CD4-positive, alpha-beta T cell treated with Interleukin-10 for 1 hour (primary cell): ENCODE measurements around the gene GATAD2B.
"Not testable (repeated sequence)": the region's sequence is repeated elsewhere in the genome, so short reads cannot be mapped to it uniquely, and the experiment has no call there.

ENCODE experiments used
- DNase-seq: peaks from one replicate; pipeline ENCODE4 v3.0.0-alpha.2; 2020

The GATAD2B gene

DNA sequence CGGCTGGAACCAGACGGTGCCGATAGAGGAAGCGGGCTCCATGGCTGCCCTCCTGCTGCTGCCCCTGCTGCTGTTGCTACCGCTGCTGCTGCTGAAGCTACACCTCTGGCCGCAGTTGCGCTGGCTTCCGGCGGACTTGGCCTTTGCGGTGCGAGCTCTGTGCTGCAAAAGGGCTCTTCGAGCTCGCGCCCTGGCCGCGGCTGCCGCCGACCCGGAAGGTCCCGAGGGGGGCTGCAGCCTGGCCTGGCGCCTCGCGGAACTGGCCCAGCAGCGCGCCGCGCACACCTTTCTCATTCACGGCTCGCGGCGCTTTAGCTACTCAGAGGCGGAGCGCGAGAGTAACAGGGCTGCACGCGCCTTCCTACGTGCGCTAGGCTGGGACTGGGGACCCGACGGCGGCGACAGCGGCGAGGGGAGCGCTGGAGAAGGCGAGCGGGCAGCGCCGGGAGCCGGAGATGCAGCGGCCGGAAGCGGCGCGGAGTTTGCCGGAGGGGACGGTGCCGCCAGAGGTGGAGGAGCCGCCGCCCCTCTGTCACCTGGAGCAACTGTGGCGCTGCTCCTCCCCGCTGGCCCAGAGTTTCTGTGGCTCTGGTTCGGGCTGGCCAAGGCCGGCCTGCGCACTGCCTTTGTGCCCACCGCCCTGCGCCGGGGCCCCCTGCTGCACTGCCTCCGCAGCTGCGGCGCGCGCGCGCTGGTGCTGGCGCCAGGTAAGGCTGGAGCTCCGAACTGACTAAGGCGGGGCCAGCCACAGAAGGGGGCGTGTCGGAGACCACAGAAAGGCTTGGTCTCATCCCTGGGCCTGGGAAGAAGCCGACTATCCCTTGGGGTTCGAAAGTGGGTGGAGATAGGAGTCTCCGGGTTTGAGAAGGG, 147.1 kb downstream of the GATAD2B start:
- peak; percentile 68 for DNase-seq

DNA sequence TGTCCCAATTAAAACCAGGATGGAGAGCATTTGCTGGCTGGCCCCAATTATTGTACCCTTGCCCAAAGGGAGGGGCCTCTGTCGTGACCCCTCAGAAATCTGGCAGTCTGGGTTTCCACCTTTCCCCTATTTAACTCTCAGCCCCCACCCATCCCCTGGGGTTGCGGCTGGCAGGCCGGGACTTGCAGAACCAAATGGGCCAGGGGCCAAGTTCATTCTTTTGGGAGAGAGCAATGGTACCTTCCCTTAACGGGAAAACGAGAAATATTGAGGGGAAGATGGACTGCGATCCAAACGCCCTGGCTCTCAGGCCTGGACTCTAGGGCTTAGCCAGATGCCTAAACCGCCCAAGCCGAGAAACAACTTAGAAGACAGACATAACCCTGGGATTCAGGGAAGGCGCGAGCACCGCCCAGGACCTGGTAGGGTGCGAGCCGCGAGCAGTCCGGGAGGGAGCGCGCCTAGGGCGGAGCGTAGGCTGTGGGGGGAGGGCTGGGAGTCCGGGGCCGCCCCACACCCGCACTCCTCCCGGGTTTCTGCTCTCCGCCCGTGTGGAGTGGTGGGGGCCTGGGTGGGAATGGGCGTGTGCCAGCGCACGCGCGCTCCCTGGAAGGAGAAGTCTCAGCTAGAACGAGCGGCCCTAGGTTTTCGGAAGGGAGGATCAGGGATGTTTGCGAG, 147.9 kb downstream of the GATAD2B start, which contains the start of gene SLC27A3:
Gene SLC27A3, plus strand, starts transcription at position 628 of the 678 bp plus-strand sequence. CDS start 91 bp downstream, outside the sequence.
- no peak for DNase-seq

DNA sequence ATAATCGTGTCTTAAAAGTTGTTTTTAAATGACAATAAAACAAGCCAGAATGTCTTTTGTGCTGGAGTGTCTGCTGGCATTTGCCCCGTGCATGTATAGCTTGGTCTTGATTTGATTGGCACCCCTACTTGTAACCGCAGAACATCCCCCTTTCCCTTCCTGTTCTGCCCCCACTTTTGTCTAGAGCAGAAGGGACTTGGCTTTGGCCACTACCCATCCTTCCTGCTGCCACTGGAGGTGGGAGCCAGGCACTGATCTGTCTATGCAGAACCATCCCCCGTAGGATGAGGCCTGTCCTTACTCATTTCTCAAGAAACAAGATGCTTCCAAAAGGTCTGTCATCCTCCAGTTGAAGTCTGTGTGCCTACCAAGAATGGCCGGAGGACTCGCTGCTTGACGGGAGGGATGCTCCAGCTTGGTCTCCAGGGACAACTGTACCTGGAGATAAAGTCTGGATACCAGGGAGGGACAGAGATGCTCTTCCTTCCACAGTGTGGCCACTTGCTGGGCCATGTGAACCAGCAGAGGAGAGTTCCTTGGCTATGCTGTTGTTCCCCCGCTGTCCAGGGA, 148.7 kb downstream of the GATAD2B start:
- no peak for DNase-seq

DNA sequence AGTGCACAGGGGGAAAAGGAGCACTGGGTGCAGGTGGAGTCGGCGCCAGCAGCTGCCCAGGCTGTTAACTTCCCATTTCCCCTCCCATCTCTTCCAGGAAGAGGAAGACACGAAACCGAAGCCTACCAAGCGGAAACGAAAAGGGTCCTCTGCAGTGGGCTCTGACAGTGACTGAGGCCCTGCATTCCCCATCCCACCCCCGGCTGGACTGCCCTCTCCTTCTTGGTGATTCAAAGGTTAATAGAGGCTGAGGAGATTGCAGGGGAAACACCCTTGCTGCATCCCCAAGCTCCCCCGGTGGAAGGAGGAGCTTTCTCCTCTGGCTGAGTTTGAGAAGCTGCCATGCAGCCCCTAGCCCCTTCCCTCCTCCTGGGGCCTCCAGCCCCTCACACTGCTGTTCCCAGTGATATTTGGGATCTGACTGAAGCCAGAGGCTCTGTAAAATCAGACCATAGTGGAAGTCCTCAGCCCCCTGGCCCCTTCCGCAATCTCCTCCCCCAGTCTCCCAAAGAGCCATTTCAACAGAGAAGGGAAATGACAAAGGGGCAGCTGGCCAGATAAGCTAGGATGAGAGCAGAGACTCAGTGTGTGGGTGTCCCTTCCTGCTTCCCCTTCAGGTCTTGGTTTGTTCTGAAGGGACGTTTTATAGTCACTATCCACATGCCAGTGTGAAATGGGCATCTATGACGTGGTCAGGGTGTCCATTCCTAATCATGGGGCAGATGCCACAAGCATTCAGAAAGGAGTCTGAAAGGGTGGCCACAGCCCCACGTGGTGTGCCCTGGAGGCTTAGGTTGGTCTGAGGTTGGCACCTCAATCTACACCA, 149.5 kb downstream of the GATAD2B start:
- DNase-seq, result no peak

DNA sequence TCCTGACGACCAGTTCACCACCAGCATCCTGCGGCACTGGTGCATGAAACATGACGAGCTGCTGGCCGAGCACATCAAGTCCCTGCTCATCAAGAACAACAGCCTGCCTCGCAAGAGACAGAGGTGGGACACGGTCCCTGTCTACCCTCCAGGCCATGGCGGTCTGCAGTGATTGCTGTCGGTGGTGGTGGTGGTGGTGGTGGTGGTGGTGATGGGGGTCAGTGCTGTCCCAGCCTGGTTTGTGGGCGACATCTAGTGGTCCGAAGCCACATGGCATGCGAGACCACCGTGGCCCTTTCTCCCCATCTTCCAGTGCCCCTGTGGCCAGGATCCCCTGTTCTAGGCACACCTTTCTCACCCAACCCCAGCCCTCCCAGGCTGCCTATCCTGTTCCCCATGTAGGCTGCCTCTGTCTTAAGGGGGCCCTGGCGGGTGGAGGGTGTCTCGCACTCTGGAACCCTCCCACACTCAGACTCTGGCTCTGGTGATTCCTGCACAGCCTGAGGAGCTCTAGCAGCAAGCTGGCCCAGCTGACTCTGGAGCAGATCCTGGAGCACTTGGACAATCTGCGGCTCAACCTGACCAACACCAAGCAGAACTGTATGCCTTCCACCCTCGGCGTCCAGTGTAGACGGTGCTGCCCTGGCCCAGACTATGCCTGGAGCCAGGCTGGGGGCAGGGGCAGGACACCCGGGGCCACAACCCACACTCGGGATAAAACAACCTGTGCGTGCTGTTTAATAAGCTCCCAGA, 150.8 kb downstream of the GATAD2B start:
- no peak for DNase-seq

DNA sequence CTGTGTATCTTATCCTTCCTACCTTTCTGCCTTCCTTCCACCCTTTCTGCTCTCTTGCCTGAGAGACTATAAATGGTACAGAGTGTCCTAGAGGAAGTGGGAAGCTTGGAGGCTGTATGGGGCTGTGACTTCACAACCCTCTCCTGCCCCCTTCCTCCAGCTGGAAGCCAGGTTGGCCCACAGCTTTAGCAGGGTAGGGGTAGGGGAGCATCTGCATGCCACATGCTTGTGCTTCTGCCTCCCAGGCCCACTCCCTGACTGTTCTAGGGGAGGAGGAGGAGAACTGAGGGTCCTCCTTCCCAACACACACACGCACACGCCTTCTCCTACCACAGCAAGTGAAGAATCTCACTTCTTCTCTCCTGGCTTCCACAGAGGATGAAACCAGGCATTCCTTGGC, 151.5 kb downstream of the GATAD2B start:
- no peak for DNase-seq

DNA sequence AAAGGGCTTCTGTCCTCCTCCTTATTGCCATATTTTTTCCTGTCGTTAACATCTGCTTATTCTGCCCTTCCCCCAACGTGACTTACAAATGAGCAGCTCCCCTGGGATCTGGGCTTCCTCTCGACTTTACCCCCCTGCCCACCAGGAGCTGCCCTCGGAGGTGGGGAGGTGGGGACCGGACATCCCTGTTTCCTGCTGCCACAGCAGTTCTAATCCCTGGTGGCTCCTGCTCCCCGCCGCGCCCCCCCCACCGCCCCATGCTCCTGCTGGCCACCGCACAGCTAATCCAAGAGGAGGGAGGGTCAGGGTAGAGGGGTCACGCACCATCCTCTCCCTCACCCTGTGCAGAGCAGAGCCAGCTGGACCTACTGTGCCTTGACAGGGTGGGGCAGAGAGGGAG, 152.0 kb downstream of the GATAD2B start:
- no peak for DNase-seq

DNA sequence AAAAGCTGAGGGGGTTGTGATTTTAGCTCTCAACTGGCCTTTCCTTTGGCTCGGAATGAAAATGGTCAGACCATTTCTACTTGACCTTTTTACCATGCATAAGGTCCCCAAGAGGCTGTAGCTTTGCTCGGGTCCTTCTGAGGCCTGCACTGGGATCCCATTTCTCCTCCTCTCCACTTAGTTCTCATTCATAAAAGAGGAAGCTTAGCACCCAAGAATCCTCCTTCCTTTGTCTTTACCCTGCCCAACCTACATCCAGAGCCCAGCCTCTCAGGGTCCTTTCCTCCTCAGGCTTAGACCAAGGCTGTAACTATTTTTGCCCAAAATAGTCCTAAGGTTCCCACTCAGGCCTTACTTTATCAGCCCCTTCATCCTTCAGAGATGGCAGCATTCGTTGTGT, 153.6 kb downstream of the GATAD2B start:
- no peak for DNase-seq

DNA sequence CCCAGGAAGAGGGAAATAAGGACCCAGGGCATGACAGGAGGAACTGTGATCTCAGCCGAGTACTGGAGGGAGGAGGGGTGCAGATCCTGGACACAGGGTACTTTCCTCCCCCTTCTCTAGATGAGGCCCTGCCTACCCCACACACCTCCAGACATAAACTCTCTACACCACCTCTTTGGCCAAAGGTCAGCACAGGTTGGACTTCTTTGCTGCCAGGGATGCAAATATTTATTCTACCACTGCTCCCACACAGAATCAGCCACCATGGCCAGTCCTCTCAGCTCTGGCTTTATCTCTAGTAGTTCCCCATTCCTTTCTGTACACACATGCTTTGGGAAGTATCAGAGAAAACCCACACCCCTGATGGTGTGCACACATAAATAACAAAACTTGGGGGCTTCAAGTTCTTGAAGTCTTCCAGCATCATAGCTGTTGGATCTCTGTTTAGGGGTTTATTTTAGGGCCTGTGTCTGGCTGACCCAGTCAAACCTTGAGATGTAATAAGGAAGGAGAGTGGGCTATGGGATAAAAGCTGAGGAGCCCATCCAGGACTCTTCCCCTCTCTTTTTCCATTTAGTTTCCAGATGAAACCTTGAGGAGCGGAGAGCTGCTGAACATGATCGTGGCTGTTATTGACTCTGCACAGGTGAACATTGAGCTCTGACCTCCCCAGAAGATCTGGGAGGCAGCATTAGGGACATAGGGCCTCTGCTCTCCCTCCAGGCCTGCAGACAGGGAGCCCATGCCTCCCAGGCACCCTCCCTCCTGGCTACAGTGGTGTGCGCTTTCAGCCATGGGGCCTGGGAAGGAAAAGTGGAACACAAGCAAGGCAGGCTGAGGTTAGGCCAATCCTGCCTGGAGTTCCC, 154.2 kb downstream of the GATAD2B start:
- no peak for DNase-seq

DNA sequence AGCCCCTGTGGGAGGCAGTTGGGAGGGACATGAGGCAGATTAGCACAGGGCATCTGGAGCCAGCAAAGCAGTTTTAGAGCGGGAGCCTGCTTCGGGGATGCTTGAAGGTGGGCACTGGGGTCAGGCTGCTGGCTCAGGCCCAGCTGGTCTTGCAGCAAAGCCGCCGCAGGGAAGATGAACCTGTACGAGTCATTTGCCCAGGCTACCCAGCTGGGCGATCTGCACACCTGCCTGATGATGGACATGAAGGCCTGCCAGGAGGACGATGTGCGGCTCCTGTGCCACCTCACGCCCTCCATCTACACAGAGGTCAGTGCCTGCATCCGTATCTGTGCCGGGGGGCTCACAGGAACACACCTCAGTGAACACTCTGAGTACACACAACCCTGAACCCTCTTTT, 155.3 kb downstream of the GATAD2B start:
- DNase-seq, result no peak

DNA sequence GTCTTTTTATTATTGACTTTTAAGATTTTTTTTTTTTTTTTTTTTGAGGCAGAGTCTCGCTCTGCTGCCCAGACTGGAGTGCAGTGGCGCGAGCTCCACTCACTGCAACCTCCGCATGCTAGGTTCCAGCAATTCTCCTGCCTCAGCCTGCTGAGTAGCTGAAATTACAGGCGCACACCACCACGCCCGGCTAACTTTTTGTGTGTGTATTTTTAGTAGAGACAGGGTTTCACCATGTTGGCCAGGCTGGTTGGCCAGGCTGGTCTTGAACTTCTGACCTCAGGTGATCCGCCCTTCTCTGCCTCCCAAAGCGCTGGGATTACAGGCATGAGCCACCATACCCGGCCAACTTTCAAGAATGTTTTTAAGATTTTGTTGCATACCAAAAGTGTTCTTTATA, 156.1 kb downstream of the GATAD2B start:
- DNase-seq, result not testable (repeated sequence)

DNA sequence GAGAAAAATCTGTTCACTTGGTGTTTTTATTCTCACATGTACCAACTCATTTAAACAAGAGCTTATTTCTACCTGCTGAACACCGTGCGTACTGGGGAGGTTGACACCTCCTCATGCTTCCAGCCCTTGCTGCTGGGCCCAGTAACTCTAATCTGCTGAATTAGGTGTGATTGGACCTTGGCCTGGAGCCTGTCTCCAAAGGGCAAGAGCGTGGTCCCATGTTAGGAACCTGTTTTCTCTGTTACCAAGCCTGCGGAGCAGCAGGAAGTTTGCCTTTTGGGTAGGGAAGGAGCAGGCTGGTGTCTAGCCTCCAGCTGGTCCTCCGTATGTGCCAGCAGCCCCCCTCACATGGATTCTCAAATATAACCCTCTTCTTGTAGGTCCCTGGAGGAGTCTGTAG, 158.5 kb downstream of the GATAD2B start:
- DNase-seq, result no peak

DNA sequence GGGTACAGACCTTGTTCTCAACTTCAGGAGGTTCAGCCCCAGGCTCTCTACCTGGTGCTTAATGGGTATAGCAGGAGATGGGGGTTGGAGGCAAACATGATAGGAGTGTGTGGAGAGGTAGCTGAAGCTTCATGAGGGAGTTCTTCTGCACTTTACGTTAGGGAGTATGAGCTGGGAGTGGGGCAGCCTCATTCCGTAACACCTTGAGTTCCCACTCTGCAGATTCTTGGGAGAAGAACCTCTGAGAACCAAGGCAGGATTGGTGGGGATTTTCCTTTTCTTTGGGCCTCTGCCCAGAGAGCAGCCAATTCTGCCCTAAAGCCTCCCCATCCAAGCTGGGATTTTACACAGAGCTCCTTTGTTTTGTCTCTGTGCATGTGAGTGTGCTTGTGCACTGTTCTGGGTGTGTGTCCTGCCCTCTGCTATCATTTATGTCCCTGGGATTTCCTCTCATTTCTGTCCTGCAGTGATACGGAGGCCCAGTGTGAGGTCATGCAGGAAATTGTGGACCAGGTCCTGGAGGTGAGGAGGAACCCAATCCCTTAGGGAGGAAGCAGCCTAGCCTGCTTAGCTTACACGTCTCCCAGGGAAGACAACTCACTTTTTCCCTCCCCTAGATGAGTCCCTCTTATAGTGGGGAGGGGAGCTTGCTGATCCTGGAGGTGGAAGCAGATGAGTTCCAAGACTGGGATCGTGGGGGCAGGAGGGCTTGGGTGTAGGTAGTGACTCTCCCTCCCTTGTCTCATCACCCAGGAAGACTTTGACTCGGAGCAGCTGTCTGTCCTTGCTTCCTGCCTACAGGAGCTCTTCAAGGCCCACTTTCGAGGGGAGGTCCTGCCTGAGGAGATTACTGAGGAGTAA, 159.2 kb downstream of the GATAD2B start:
- DNase-seq, result no peak

DNA sequence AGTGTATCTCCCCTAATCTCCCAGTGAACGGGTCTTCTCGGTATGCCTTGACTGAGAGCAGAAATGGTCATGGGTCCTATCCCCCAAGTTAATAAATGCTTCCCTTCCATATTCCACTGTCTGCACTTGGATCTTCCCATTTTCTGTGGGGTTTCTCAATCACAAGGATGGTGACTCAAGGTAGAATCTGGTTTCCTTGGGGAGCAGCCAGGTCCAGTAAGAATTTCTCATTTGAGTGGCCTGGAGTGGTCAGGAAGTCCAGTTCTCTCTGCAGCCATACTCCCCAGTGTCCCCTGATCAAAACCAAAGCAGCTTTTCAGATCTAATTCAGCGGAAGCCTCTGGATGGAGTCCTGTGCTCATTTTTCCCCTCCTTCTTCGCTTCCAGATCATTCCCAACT, 162.3 kb downstream of the GATAD2B start:
- no peak for DNase-seq
